Ishikawa (cell line): ENCODE measurements around the gene IL12RB2.

Experiments used
- CEBPB ChIP-seq: IDR thresholded peaks from 2 replicates; pipeline ENCODE4 v1.6.1; 2012
- CREB1 ChIP-seq: IDR thresholded peaks from 2 replicates; pipeline ENCODE4 v1.6.1; 2012; ENCODE audit warnings: low read depth
- EGR1 ChIP-seq: IDR thresholded peaks from 2 replicates; pipeline ENCODE4 v1.6.1; 2012
- EP300 ChIP-seq: IDR thresholded peaks from 2 replicates; pipeline ENCODE4 v1.6.1; 2012; ENCODE audit warnings: borderline replicate concordance
- FOXM1 ChIP-seq: IDR thresholded peaks from 2 replicates; pipeline ENCODE4 v1.6.1; 2012; ENCODE audit warnings: low read depth, borderline replicate concordance
- MAX ChIP-seq: IDR thresholded peaks from 2 replicates; pipeline ENCODE4 v1.6.1; 2012
- NFIC ChIP-seq: IDR thresholded peaks from 2 replicates; pipeline ENCODE4 v1.6.1; 2012
- RAD21 ChIP-seq: IDR thresholded peaks from 2 replicates; pipeline ENCODE4 v1.6.1; 2012; ENCODE audit warnings: low read depth
- REST ChIP-seq: IDR thresholded peaks from 2 replicates; pipeline ENCODE4 v1.6.1; 2012; ENCODE audit warnings: low read depth, mild to moderate bottlenecking
- TAF1 ChIP-seq: IDR thresholded peaks from 2 replicates; pipeline ENCODE4 v1.6.1; 2012; ENCODE audit warnings: low read depth, mild to moderate bottlenecking
- TCF12 ChIP-seq: IDR thresholded peaks from 2 replicates; pipeline ENCODE4 v1.6.1; 2012; ENCODE audit warnings: low read depth
- TEAD4 ChIP-seq: IDR thresholded peaks from 2 replicates; pipeline ENCODE4 v1.6.1; 2012
- USF1 ChIP-seq: IDR thresholded peaks from 2 replicates; pipeline ENCODE4 v1.6.1; 2012
- YY1 ChIP-seq: IDR thresholded peaks from 2 replicates; pipeline ENCODE4 v1.6.1; 2012; ENCODE audit warnings: low read depth
- ZBTB7A ChIP-seq: IDR thresholded peaks from 2 replicates; pipeline ENCODE4 v1.6.1; 2012; ENCODE audit warnings: low read depth

The IL12RB2 gene

GRCh38 chr1:67316180-67316902 lies 8.7 kb downstream of the IL12RB2 start:
- no peak for TF ChIP-seq REST

GRCh38 chr1:67316918-67317317 lies 9.2 kb downstream of the IL12RB2 start:
- TF ChIP-seq TCF12 (no peak), CREB1 (no peak), MAX (no peak), ZBTB7A (no peak), NFIC (no peak), YY1 (no peak)

- TF ChIP-seq CREB1 (no peak), CEBPB (no peak), FOXM1 (no peak), TAF1 (no peak), RAD21 (no peak), NFIC (no peak), YY1 (no peak), EGR1 (no peak), ZBTB7A (no peak), USF1 (no peak), TCF12 (no peak), EP300 (no peak), REST (no peak), MAX (no peak), TEAD4 (no peak)
Observed at GRCh38 chr1:67317803-67318202, 10.1 kb downstream of the IL12RB2 start.

GRCh38 chr1:67322442-67322841 lies 14.8 kb downstream of the IL12RB2 start:
- TF ChIP-seq FOXM1 (no peak), TAF1 (no peak), REST (no peak), CREB1 (no peak)

GRCh38 chr1:67323087-67323486 lies 15.4 kb downstream of the IL12RB2 start:
- TF ChIP-seq EP300 (no peak), EGR1 (no peak), FOXM1 (no peak), TCF12 (no peak), USF1 (no peak), TAF1 (no peak)

GRCh38 chr1:67324068-67324467 lies 16.4 kb downstream of the IL12RB2 start:
- TF ChIP-seq CREB1 (no peak), EGR1 (no peak), ZBTB7A (no peak), RAD21 (no peak), USF1 (no peak), FOXM1 (no peak), TEAD4 (no peak), EP300 (no peak), YY1 (no peak), TAF1 (no peak)
